Uterus (tissue), 4 donors: ENCODE data around the gene OSER1. TPM values are rescaled to one million over a fixed set of nuclear protein-coding genes. Genes with fewer than 3 reads are reported as not detected.

Experiments
- DNase-seq, 2 donors: peaks; one replicate each; pipeline ENCODE4 v3.0.0-alpha.2; 2019 to 2020
- H3K27ac ChIP-seq, 2 donors: fragments of 200-600 bp; sonication (generic); 1 replicate in 1 of 2; 2 replicates in 1 of 2; pipeline ENCODE4 v1.5.1; 2016 to 2018
- H3K27me3 ChIP-seq, 2 donors: fragments of 200-600 bp; sonication (generic); one replicate each; pipeline ENCODE4 v1.5.1; 2018 to 2019; ENCODE audit warnings: control low read depth in 1 of 2
- H3K36me3 ChIP-seq, 2 donors: fragments of 200-600 bp; sonication (generic); one replicate each; pipeline ENCODE4 v1.5.1; 2019; ENCODE audit warnings: control low read depth in 1 of 2
- H3K4me1 ChIP-seq, 2 donors: fragments of 200-600 bp; sonication (generic); one replicate each; pipeline ENCODE4 v1.5.1; 2018 to 2019; ENCODE audit warnings: control low read depth in 1 of 2
- H3K4me3 ChIP-seq, 2 donors: fragments of 200-600 bp; sonication (generic); 1 replicate in 1 of 2; 2 replicates in 1 of 2; pipeline ENCODE4 v1.5.1; 2018 to 2019; ENCODE audit warnings: mild to moderate bottlenecking in 1 of 2
- H3K9me3 ChIP-seq, 2 donors: fragments of 200-600 bp; sonication (generic); one replicate each; pipeline ENCODE4 v1.5.1; 2019; ENCODE audit warnings: control low read depth in 1 of 2
- POLR2A ChIP-seq, 2 donors: fragments of 450-650 bp; IDR thresholded peaks; one replicate each; pipeline ENCODE4 v1.6.1; 2016; ENCODE audit warnings: antibody characterized with exemption in 2 of 2, mild to moderate bottlenecking in 1 of 2, moderate library complexity in 1 of 2
- intact Hi-C: fragments of 100-400 bp; cut with DNase I; formaldehyde crosslinking; loops from one replicate; pipeline ENCODE4 v1.15.1; 2023; ENCODE audit warnings: low total_unique reads
- total RNA-seq, 4 donors: library from RNA; depleted of rRNA in 3 of 4; stranded (reverse); fragments of >200 nt in 3 of 4; gene quantifications; one replicate each; pipeline versions ENCODE4 v1.1.0 to v1.2.4, GENCODE V29; 2014 to 2023
- TF ChIP-seq, protein P1 (sequence below), 4 experiments: fragments of 200-600 bp in 2 of 4; fragments of 450-650 bp in 2 of 4; sonication (generic) in 2 of 4; IDR thresholded peaks; one replicate each; pipeline ENCODE4 v1.5.1; 2016 to 2019; ENCODE audit warnings: antibody characterized with exemption in 4 of 4, mild to moderate bottlenecking in 2 of 4, moderate library complexity in 1 of 4
- donor health status: DM: yes; HTN: yes; CAD: no.

Gene OSER1
- total RNA-seq, 4 donors from 2014 or later: 33.8 to 76.2 (median 46.0) TPM

DNA sequence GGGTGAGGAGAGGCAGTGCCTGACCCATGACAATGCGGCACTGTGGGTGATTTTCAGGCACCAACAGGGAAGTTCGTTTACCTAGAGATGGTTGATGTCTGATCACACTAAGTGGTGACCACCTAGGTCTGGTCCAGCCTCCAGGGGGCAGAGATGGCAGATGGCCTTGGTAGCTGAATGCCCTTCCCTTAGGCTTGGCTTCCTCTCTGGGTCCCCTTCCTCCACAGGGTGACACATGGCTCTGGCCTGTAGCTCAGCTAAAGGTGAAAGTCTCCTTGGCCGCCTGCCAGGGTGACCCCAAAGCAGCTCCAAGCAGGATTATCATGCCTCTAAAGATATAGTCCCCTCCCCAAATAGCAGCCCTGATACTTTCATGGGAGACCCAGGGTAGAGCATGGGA is 43.0 kb upstream of the OSER1 start:
- no peaks in the 10 kb centered on the region for H3K4me1 ChIP-seq
- intact Hi-C loops: no loop called here
- no peak overlapping the region for H3K4me3 ChIP-seq
- H3K27me3 ChIP-seq: no peaks in the 10 kb centered on the region
- no peak for TF ChIP-seq POLR2A (IDR thresholded peaks at IDR 0.05)
- TF ChIP-seq, protein P1, sequence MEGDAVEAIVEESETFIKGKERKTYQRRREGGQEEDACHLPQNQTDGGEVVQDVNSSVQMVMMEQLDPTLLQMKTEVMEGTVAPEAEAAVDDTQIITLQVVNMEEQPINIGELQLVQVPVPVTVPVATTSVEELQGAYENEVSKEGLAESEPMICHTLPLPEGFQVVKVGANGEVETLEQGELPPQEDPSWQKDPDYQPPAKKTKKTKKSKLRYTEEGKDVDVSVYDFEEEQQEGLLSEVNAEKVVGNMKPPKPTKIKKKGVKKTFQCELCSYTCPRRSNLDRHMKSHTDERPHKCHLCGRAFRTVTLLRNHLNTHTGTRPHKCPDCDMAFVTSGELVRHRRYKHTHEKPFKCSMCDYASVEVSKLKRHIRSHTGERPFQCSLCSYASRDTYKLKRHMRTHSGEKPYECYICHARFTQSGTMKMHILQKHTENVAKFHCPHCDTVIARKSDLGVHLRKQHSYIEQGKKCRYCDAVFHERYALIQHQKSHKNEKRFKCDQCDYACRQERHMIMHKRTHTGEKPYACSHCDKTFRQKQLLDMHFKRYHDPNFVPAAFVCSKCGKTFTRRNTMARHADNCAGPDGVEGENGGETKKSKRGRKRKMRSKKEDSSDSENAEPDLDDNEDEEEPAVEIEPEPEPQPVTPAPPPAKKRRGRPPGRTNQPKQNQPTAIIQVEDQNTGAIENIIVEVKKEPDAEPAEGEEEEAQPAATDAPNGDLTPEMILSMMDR (IDR thresholded peaks at IDR 0.05): no peak
- H3K9me3 ChIP-seq: no peaks in the 10 kb centered on the region
- DNase-seq: no peak
- H3K27ac ChIP-seq: no peak overlapping the region
- no peaks in the 10 kb centered on the region for H3K36me3 ChIP-seq

DNA sequence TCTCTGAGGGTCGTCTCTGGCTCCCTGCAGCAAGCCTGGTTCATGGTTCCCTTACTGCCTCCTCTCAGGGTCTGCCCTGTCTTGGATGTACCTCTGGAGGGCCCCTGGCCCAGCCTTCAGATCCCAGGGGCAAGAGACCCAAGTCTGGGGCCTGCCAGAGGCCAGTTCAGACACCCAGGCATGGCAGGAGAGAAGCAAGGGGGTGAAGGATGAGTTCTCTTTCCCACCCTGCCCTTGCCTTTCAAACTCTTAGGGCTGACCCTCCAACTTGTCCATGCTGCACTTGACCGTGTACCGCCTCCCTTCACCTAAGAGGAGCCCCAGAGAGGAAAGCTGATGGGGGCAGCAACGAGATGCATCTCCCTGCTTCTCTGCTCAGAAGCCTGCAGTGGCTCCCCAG is 40.7 kb upstream of the OSER1 start:
- Histone ChIP-seq H3K27ac (no peak overlapping the region), H3K4me1 (peaks cover 0 to 8% of the 10 kb centered on the region in 2 donors), H3K9me3 (no peaks in the 10 kb centered on the region), H3K4me3 (no peak overlapping the region), H3K27me3 (no peaks in the 10 kb centered on the region), H3K36me3 (no peaks in the 10 kb centered on the region)
- TF ChIP-seq, protein P1 (IDR thresholded peaks at IDR 0.05): no peak
- no peak for TF ChIP-seq POLR2A (IDR thresholded peaks at IDR 0.05)
- intact Hi-C loops: no loop called here
- DNase-seq: no peak

DNA sequence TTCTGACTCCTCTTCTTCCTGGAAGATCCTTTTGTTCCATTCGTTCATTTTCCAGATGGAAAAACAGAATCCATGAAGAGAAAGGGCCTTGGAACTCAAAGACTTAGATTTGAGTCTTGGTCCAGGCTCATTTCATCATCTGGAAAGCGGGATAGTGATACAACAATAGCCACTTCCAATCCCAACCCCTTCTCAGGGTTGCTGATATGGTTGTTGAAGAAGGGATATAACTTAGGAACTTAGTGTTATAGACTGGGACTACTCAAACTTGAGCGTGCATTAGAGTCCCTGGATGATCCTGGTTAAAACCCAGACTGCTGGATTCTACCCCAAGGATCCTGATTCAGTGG is 37.8 kb upstream of the OSER1 start:
- TF ChIP-seq POLR2A (IDR thresholded peaks at IDR 0.05): no peak
- TF ChIP-seq, protein P1 (IDR thresholded peaks at IDR 0.05): no peak
- H3K9me3 ChIP-seq: no peaks in the 10 kb centered on the region
- no peak for DNase-seq
- H3K27me3 ChIP-seq: no peaks in the 10 kb centered on the region
- no peaks in the 10 kb centered on the region for H3K36me3 ChIP-seq
- peaks cover 0 to 8% of the 10 kb centered on the region in 2 donors for H3K4me1 ChIP-seq
- H3K4me3 ChIP-seq: no peak overlapping the region
- intact Hi-C loops: no loop called here
- H3K27ac ChIP-seq: no peak overlapping the region

DNA sequence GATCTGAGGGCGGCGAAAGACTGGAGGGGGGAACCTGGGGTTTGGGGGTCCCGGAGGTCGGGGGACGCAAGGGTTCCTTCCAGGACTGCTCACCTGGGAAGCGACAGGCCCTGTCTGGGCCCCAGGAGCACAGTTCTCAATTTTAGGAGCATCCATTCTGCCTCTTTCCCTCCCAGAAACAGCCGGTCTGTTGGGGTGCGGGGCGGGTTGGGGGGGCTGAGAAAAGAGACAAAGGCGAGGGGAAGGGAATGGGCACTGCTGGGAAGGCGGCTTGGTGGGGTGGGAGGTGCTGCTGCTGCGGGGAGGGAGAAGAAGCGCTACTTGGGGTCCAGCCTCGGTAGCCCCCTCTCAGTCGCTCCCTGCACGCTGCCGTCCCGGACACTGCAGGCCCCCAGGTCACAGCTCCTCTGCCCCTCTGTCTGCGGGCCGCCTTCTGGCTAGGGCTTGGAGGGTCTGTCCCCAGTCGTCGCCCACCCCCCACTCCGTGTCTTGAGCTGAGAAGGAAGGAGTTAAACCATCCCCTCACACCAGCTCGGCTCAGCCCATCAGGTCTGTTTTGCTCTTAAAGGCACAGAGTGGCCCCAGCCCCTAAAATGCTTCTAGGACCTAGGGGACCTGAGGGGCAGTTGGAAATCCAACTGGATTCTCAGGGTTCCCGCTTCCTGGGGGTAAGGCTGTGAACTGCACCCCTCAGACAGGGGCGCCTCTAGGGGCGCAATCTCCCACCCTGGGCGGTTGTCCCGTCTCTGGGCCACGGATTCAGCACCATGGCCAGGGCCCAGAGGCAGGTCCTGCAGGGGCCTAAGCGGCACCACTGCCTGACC is 37.2 kb upstream of the OSER1 start:
- Histone ChIP-seq H3K36me3 (no peaks in the 10 kb centered on the region), H3K9me3 (no peaks in the 10 kb centered on the region), H3K4me3 (peak overlapping the region; percentile 17 to 37), H3K4me1 (peaks cover 0 to 8% of the 10 kb centered on the region in 2 donors), H3K27me3 (no peaks in the 10 kb centered on the region), H3K27ac (no peak overlapping the region)
- DNase-seq: peak in 1 of 2 donors; percentile 19
- intact Hi-C loops: no loop called here
- TF ChIP-seq, protein P1 (IDR thresholded peaks at IDR 0.05): no peak
- TF ChIP-seq POLR2A (IDR thresholded peaks at IDR 0.05): no peak

DNA sequence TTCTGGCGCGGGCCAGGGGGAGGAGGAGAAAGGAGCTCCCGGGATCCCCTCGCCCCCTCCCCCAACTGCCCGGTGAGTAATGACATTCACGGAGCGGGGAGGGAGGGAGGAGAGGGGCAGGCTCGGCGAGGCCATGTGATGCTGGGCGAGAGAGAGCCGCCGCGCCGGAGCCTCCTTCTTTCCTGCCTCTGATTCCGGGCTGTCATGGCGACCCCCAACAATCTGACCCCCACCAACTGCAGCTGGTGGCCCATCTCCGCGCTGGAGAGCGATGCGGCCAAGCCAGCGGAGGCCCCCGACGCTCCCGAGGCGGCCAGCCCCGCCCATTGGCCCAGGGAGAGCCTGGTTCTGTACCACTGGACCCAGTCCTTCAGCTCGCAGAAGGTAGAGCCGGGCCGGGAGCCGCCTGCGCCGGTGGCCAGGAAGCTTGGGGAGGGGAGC is 36.6 kb upstream of the OSER1 start, which contains the start of gene GDAP1L1:
Gene GDAP1L1, plus strand, starts transcription at position 178 of the 441 bp plus-strand sequence. Its CDS starts 27 bp downstream, at position 205.
- intact Hi-C loops: no loop called here

More for the DNA sequence above, 36.6 kb upstream of the OSER1 start, which contains the start of gene GDAP1L1:
- Histone ChIP-seq H3K4me1 (peaks cover 0 to 8% of the 10 kb centered on the region in 2 donors), H3K4me3 (peak within 1 kb of the TSS; percentile 17 to 37), H3K36me3 (no peaks in the 10 kb centered on the region), H3K9me3 (no peaks in the 10 kb centered on the region), H3K27ac (no peak within 1 kb of the TSS), H3K27me3 (no peaks in the 10 kb centered on the region)
- TF ChIP-seq, protein P1 (IDR thresholded peaks at IDR 0.05): no peak
- no peak for TF ChIP-seq POLR2A (IDR thresholded peaks at IDR 0.05)
- no peak for DNase-seq
